Ishikawa (cell line): ENCODE results near the gene BRAP.

Experiments
- CEBPB ChIP-seq: IDR thresholded peaks from 2 replicates; pipeline ENCODE4 v1.6.1; 2012
- CREB1 ChIP-seq: IDR thresholded peaks from 2 replicates; pipeline ENCODE4 v1.6.1; 2012; ENCODE audit warnings: low read depth
- EGR1 ChIP-seq: IDR thresholded peaks from 2 replicates; pipeline ENCODE4 v1.6.1; 2012
- EP300 ChIP-seq: IDR thresholded peaks from 2 replicates; pipeline ENCODE4 v1.6.1; 2012; ENCODE audit warnings: borderline replicate concordance
- FOXM1 ChIP-seq: IDR thresholded peaks from 2 replicates; pipeline ENCODE4 v1.6.1; 2012; ENCODE audit warnings: low read depth, borderline replicate concordance
- NFIC ChIP-seq: IDR thresholded peaks from 2 replicates; pipeline ENCODE4 v1.6.1; 2012
- RAD21 ChIP-seq: IDR thresholded peaks from 2 replicates; pipeline ENCODE4 v1.6.1; 2012; ENCODE audit warnings: low read depth
- TAF1 ChIP-seq: IDR thresholded peaks from 2 replicates; pipeline ENCODE4 v1.6.1; 2012; ENCODE audit warnings: low read depth, mild to moderate bottlenecking
- TCF12 ChIP-seq: IDR thresholded peaks from 2 replicates; pipeline ENCODE4 v1.6.1; 2012; ENCODE audit warnings: low read depth
- TEAD4 ChIP-seq: IDR thresholded peaks from 2 replicates; pipeline ENCODE4 v1.6.1; 2012
- YY1 ChIP-seq: IDR thresholded peaks from 2 replicates; pipeline ENCODE4 v1.6.1; 2012; ENCODE audit warnings: low read depth
- ZBTB7A ChIP-seq: IDR thresholded peaks from 2 replicates; pipeline ENCODE4 v1.6.1; 2012; ENCODE audit warnings: low read depth
- TF ChIP-seq, protein P1 (sequence below): IDR thresholded peaks from 2 replicates; pipeline ENCODE4 v1.6.1; 2012
- TF ChIP-seq, protein P2 (sequence below): IDR thresholded peaks from 2 replicates; pipeline ENCODE4 v1.6.1; 2012; ENCODE audit warnings: low read depth, mild to moderate bottlenecking
- TF ChIP-seq, protein P3 (sequence below): IDR thresholded peaks from 2 replicates; pipeline ENCODE4 v1.6.1; 2012

BRAP gene, protein sequence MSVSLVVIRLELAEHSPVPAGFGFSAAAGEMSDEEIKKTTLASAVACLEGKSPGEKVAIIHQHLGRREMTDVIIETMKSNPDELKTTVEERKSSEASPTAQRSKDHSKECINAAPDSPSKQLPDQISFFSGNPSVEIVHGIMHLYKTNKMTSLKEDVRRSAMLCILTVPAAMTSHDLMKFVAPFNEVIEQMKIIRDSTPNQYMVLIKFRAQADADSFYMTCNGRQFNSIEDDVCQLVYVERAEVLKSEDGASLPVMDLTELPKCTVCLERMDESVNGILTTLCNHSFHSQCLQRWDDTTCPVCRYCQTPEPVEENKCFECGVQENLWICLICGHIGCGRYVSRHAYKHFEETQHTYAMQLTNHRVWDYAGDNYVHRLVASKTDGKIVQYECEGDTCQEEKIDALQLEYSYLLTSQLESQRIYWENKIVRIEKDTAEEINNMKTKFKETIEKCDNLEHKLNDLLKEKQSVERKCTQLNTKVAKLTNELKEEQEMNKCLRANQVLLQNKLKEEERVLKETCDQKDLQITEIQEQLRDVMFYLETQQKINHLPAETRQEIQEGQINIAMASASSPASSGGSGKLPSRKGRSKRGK

DNA sequence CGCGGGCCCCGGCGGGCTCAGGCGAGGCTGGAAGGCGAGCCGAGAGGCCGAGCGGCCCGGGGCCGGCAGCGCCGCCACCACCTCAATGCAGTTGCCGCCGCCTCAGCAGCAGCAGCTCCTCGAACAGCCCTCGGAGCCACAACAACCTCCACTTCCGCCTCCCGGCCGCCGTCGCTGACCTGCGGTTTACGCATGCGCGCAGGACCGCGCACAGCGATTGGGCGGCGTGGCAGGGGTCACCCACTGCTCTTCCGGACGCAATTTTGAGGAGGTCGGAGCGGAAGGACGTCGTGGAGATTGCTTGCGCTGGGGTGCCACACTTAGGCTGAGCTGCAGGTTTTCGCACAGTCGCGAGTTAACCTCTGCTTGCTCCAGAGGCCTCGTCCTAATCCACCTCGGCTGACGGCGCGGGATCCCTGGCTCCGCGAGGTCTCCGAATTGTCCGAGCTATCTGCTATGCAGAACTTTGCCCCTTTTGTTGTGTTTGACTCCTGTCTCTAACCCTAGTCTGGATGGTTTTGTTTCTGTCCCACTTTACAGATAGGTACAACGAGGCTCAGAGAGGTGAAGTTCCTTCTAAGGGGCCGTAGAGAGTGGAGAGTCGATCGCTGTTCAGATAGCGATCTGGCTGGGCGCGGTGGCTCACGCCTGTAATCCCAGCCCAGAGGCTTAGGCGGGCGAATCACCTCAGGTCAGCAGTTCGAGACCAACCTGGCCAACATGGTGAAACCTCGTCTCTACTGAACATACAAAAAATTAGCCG, at the start of gene BRAP, which contains the start of gene ACAD10:
TSS of gene BRAP (minus strand) at position 146 of the 763 bp plus-strand sequence. CDS start 164 bp downstream, outside the sequence.
TSS of gene ACAD10 (plus strand) at position 243 of the 763 bp plus-strand sequence. CDS start 6,657 bp downstream, outside the sequence.
- TF ChIP-seq YY1 (0 out of 2 replicates have a peak, but pooled peaks have one; percentile 53), CREB1 (peak; percentile 50; the same call in 1 of the 2 replicates), FOXM1 (no peak), RAD21 (peak; percentile 12; the same call in 1 of the 2 replicates), EGR1 (no peak; the same call in 1 of the 2 replicates), TEAD4 (peak; percentile 35), EP300 (peak; percentile 33; the same call in 1 of the 2 replicates), TAF1 (peak; percentile 77)
- TF ChIP-seq, protein P1, sequence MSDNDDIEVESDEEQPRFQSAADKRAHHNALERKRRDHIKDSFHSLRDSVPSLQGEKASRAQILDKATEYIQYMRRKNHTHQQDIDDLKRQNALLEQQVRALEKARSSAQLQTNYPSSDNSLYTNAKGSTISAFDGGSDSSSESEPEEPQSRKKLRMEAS: peak; percentile 81

DNA sequence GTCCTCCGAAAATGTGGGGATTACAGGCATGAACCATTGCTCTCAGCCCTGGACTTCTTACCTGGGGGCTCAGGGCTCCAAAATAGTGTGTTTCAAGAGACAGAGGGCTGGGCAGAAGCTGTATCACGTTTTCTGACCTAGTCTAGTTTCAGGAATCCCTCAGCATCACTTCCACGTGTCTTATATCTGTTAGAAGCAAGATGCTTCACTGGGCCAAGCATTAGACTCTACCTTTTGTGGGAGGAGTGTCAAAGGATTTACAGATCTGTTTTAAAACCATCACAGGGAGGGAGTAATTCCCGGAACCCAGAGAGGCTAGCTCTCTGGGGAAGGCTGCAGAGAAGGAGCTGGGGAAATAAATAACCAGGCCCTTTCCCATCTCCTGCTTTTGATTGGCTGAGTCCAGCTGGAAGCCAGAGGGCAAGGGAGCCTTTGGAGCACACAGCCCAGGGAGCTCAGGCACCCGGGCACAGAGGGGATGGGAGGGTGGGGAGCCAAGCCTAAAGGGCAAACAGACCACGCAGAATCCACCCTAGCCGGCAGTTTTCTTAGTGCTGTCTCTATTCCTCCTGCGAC, 47.7 kb upstream of the BRAP start:
- TF ChIP-seq NFIC: no peak
- no peak for TF ChIP-seq FOXM1
- TF ChIP-seq, protein P2, sequence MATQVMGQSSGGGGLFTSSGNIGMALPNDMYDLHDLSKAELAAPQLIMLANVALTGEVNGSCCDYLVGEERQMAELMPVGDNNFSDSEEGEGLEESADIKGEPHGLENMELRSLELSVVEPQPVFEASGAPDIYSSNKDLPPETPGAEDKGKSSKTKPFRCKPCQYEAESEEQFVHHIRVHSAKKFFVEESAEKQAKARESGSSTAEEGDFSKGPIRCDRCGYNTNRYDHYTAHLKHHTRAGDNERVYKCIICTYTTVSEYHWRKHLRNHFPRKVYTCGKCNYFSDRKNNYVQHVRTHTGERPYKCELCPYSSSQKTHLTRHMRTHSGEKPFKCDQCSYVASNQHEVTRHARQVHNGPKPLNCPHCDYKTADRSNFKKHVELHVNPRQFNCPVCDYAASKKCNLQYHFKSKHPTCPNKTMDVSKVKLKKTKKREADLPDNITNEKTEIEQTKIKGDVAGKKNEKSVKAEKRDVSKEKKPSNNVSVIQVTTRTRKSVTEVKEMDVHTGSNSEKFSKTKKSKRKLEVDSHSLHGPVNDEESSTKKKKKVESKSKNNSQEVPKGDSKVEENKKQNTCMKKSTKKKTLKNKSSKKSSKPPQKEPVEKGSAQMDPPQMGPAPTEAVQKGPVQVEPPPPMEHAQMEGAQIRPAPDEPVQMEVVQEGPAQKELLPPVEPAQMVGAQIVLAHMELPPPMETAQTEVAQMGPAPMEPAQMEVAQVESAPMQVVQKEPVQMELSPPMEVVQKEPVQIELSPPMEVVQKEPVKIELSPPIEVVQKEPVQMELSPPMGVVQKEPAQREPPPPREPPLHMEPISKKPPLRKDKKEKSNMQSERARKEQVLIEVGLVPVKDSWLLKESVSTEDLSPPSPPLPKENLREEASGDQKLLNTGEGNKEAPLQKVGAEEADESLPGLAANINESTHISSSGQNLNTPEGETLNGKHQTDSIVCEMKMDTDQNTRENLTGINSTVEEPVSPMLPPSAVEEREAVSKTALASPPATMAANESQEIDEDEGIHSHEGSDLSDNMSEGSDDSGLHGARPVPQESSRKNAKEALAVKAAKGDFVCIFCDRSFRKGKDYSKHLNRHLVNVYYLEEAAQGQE: no peak
- no peak for TF ChIP-seq TCF12
- TF ChIP-seq EGR1: no peak
- TF ChIP-seq EP300: no peak
- TF ChIP-seq, protein P1: no peak
- TF ChIP-seq, protein P3, sequence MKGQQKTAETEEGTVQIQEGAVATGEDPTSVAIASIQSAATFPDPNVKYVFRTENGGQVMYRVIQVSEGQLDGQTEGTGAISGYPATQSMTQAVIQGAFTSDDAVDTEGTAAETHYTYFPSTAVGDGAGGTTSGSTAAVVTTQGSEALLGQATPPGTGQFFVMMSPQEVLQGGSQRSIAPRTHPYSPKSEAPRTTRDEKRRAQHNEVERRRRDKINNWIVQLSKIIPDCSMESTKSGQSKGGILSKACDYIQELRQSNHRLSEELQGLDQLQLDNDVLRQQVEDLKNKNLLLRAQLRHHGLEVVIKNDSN: no peak
- no peak for TF ChIP-seq YY1

DNA sequence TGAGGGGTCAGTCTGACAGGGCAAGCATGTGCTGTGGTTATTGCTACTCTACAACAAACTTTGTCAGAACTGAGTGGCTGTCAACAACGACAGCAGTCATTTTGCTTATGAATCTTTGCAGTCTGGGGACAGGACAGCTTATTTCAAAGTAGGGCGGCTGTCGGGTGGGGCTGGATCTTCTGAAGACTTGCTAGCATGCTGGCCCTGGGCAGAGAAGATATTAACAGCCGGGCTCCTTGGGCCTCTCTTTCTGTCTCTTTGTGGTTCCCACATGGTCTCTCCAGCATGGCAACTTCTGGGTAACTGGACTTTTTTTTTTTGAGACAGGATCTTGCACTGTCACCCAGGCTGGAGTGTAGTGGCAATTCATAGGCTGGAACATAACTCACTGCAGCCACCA, 47.0 kb upstream of the BRAP start:
- TF ChIP-seq EGR1 (no peak), CREB1 (no peak), ZBTB7A (no peak), CEBPB (no peak), TEAD4 (no peak), TCF12 (no peak), YY1 (no peak), EP300 (no peak), RAD21 (no peak)
- TF ChIP-seq, protein P2: no peak
- TF ChIP-seq, protein P3: no peak

DNA sequence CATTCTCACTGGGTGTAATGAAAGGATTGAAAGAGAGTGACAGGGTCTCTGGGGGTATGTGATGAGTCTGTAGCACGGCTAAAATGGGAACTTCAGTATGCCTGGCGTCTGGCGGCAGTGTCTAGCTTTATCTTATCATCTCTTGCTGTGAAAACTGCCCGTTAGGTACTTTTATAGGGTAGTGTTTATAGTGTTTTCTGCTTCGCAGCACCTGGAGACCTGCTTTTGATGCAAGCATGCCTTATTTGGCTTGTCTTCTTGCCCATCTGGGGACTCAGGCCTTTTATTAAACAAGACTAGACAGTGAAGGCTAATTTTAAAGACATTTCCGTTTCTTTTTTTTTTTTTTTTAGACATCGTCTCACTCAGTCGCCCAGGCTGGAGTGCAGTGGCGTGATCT, 44.7 kb upstream of the BRAP start:
- TF ChIP-seq ZBTB7A: no peak
- no peak for TF ChIP-seq TCF12
- TF ChIP-seq EP300: no peak
- TF ChIP-seq CEBPB: no peak
- no peak for TF ChIP-seq NFIC
- TF ChIP-seq EGR1: no peak
- TF ChIP-seq, protein P3: no peak
- no peak for TF ChIP-seq TAF1
- TF ChIP-seq, protein P2: no peak
- TF ChIP-seq TEAD4: no peak
